DMS53 treated with DMSO at 0.1 percent for 48 hours (cell line): Measurements from ENCODE around the gene HMG20B.
"Not testable (repeated sequence)": the region's sequence is repeated elsewhere in the genome, so short reads cannot be mapped to it uniquely, and the experiment has no call there.

Experiments used
- DNase-seq: peaks from one replicate; lab custom pipeline; 2025; ENCODE audit not compliant: unreplicated experiment; lab: John Stamatoyannopoulos, UW

HMG20B gene

DNA sequence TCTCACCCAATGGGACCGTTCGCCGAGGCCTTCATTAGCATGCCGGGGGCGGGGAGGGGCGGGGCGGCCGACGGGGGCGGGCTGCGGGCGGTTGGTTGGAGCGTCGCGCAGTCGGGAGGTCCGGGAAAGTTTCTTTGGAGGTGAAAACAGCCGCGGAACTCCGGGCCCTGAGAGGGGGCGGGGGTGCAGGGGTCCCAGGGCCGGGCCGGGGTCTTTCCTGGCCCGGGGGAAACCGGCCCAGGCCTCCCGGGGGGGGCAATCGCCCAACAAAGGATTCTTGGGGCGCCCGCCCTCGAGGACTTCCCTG lies at the start of gene HMG20B:
TSS of gene HMG20B (plus strand) at position 90 of the 307 bp plus-strand sequence. CDS start 366 bp downstream, outside the sequence.
- DNase-seq = no peak

DNA sequence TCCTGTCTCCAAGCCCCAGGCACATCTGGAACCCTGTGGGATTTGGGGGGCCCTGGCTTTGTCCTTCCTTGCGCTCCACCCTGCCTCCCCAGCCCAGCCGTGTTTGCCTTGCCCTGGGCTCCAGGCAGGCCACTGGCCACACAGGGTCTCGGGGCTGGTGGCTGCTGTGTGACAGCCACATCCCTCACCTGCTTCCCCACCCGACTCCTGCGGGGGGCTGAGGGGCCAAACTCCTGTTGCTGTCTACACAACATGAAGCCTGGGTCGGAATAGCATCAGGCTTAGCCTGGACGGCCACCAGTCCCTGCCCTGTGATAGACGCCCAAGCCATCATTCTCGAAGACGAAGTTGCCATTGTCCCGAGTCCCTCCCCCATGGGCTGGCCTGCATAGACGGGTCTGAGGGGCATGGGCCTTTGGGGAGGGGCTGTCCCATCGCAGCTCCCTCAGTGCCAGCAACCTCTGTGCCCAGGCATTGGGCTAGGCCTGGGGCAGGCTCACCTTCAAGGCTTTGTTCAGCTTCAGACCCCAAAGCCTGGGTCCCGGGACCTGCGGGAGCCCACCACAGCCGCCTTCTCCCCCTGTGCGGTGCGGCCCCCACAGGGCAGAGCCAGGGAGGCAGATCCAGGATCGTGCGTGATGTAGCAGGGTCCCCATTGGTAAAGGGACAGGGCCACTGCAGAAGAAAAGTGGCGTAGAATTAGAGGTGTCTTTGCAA lies 49.2 kb upstream of the HMG20B start:
- DNase-seq = no peak

DNA sequence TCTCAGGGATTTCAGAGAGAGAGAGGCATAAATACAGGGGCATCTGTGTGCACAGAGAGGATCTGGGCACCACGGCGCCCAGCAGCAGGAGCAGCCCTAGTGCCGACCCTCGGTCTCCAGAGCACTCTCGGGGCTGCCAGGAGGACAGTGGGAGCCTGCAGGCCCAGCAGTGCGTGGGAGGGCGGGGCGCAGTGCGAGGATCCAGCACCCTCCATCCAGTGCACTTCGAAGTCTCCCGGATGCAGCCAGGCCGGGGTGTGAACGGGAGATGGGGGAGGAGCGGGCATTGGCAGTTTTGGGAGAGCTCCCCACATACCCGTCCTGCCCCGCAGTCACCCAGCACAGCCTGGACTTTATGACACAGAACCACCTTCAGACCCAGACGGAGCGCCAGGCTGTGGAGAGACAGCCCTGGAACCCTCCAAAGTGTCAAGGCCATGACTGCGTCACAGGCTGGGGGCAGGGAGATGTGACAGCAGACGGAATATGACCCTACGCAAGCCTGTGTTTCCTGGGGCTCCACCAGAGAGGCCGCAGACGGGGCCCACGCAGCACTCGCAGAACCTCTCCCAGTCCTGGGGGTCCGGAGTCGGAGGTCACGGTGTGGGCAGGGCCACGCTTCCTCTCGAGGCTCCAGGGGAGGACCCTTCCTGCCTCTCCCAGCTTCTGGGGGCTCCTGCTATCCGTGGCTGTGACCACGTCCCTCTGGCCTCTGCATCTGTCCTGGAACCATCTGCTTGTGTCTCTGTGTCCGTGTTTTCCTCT lies 48.5 kb upstream of the HMG20B start:
- DNase-seq = no peak

DNA sequence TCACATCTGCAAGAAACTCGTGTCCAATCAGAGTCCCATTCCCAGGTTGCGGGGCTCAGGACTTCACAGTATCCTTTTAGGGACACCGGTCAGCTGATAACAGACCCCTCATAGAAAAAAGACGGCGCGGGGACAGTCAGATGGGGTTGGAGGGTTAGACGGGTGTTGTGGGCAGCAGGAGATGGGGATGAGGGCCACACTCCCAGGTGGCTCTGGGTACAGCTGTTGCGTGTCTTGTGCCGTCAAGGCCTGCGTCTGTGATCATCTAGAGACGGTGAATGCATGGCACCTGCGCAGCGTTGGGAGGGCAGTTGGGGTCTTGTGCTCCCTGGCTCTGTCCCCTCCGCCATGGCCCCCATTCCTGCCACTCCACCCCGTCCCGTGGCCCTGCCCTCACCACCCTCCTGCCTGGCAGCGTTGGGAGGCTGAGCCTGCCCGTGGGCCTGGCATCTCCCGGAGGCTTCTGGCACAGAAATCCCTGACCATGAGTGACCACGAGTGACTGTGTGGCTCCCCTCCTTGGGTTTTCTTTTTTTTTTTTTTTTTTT lies 47.8 kb upstream of the HMG20B start:
- DNase-seq = no peak

DNA sequence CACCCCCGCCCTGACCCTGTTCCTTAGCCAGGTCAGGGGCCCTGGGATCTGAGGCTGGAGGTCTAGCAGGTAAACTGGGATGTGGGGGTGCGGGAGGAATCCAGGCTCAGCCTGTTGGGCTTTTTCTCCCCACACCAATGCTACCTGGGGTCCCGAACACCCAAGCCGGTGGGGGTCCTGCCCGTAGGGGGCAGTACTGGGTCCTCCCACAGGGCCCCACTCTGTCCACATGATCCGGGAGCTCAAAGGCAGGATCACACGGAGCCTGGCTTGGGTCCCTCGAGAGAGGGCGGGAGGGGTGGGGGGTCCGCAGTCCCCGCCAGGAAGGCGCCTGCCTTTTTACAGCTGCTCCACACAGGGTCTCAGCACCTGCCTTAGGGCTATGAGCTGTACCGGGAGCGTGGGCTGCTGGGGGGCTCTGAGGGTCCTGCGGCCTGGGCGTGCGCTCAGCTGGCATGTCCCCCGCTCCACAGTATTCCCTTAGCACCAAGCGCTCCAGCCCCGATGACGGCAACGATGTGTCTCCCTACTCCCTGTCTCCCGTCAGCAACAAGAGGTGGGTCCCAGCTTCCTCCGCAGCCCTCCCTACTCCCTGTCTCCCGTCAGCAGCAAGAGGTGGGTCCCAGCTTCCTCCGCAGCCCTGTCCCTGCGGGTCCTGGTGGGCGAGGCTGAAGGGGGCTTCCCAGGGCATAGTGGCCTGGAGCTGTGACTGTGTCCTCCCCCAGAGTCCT lies 46.1 kb upstream of the HMG20B start:
- DNase-seq = no peak

DNA sequence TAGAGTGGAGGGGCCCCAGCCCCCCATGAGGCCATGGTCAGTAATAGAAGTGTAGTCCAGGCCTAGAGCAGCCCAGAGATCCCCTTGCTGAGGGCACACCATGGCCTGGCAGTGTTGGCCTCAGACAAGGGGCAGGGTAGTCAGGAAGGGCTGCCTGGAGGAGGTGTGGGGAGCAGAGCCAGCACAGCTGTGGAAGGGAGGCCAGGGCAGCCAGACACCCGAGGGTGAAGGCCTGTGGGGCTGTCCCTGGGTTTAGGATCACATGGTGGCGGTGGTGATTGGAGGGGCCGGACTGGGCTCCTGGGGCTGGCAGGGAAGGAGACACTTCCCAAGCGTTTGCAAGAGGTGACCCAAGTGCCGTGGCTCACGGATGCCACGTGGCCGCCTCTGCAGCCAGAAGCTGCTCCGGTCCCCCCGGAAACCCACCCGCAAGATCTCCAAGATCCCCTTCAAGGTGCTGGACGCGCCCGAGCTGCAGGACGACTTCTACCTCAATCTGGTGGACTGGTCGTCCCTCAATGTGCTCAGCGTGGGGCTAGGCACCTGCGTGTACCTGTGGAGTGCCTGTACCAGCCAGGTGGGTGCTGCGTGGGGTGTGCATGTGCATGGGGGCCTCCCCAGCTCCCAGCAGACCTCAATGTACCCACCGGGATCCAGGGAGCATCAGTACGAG lies 45.4 kb upstream of the HMG20B start:
- no peak for DNase-seq

DNA sequence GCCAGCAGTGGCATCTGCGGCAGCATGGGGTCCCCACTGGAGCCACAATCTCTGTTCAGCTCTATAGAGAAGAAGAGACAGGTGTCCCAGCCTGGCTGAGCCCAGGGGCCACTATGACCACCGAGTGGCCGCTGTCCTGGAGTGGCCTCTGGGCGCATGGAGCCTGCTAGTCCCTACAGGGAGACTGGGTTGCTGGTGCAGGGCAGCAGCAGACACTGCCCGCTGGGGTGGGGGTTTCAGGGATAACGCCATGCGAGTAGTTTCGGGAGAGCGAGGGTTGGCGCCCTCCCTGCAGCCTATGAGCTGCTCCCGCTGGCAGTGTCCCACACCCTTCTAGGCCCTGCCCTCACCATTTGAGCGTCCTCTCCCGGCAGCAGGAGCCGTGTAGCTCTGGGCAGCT lies 44.7 kb upstream of the HMG20B start:
- no peak for DNase-seq

DNA sequence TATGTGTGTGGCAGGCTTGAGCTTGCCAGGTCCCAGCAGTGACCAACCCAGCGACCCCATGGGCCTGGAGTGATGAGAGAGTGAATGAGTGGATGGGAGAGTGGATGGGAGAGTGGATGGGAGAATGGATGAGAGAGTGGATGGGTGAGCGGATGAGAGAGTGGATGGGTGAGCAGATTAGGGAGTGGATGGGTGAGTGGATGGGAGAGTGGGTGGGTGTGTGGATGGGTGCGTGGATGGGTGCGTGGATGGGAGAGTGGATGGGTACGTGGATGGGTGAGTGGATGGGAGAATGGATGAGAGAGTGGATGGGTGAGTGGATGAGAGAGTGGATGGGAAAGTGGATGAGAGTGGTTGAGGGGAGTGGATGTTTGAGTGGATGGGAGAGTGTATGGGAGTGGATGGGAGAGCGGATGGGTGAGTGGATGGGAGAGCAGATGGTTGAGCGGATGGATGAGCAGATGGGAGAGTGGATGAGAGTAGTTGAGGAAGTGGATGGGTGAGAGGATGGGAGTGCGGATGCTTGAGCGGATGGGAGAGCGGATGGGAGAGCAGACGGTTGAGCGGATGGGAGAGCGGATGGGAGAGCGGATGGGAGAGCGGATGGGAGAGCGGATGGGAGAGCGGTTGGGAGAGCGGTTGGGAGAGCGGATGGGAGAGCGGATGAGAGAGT lies 44.1 kb upstream of the HMG20B start:
- no peak for DNase-seq

DNA sequence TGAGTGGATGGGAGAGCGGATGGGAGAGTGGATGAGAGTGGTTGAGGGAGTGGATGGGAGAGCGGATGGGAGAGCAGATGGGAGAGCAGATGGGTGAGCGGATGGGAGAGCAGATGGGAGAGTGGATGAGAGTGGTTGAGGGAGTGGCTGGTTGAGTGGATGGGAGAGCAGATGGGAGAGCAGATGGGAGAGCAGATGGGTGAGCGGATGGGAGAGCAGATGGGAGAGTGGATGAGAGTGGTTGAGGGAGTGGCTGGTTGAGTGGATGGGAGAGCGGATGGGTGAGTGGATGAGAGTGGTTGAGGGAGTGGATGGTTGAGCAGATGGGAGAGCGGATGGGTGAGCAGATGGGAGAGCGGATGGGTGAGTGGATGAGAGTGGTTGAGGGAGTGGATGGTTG lies 43.4 kb upstream of the HMG20B start:
- DNase-seq = not testable (repeated sequence)

DNA sequence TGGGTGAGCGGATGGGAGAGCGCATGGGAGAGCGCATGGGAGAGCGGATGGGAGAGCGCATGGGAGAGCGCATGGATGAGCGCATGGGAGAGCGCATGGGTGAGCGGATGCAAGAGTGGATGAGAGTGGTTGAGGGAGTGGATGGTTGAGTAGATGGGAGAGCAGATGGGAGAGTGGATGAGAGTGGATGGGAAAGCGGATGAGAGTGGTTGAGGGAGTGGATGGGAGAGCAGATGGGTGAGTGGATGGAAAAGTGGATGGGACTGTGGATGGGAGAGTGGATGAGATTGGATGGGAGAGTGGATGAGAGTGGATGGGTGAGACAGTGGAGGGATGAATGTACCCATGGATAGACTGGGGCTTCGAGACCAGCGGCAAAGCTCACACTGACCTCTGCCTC lies 42.4 kb upstream of the HMG20B start:
- DNase-seq = no peak

DNA sequence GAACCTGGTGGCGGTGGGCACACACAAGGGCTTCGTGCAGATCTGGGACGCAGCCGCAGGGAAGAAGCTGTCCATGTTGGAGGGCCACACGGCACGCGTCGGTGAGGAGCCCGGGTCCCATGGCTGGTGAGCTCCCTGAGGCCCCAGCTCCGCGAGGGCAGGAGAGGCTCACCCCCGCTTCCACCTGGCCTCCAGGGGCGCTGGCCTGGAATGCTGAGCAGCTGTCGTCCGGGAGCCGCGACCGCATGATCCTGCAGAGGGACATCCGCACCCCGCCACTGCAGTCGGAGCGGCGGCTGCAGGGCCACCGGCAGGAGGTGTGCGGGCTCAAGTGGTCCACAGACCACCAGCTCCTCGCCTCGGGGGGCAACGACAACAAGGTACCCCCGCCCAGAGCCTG lies 41.0 kb upstream of the HMG20B start:
- no peak for DNase-seq

DNA sequence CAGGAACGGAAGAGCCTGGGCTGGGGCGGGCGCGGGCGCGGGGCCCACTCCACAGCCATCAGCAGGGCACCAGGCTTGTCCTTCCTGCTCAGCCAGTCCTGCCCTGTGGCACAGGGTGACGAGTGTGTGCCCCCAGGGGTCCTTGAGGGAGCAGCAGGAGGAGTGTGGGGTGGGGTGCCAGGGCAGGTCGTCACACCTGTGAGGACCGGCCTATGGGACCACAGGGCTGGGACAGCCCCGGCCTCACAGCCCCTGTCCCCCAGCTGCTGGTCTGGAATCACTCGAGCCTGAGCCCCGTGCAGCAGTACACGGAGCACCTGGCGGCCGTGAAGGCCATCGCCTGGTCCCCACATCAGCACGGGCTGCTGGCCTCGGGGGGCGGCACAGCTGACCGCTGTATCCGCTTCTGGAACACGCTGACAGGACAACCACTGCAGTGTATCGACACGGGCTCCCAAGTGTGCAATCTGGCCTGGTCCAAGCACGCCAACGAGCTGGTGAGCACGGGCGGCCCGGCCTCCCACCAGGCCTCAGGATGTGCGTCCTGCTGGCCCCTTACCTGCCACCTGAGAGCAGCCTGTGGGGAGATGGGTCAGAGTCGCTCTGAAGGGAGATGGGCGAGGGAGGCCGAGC lies 40.5 kb upstream of the HMG20B start:
- no peak for DNase-seq

DNA sequence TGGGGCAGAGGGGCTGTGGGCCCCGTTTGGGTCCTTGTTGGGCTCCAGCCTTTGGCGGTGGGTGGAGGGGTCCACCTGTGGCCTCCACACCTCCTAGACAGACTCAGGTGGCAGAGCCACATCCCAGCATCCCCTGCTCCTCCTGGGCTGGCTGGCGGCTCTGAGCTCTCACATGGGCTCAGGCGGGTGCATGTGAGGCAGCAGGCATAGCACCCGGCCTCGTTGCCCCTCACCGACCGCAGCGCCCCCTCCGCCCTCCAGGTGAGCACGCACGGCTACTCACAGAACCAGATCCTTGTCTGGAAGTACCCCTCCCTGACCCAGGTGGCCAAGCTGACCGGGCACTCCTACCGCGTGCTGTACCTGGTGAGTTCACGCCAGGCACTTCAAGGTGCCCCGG lies 39.7 kb upstream of the HMG20B start:
- DNase-seq = no peak

DNA sequence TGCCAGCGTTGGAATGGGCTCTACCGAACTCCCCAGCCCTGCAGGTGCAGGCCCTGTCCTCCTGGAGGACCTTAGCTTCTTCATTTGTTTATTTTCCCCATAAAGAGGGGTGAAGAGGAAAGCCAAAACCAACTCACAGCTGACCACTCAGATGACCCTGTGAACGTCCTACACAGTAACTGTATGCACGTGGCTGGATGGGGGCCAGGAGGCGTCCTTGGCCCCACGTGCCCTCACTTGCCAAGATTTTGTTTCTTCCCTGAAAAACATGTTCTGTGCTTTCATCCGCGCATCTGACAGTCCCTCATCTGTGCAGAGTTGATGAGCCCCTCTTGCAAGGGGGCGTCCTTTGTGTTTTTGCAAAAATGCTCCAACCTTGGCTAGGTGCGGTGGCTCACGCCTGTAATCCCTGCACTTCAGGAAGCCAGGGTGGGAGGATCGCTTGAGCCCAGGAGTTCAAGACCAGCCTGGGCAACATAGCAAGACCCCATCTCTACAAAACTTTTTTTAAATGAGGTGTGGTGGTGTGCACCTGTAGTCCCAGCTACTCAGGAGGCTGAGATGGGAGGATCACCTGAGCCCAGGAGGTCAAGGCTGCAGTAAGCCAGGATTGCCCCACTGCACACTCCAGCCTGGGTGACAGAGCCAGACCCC lies 39.1 kb upstream of the HMG20B start:
- no peak for DNase-seq

DNA sequence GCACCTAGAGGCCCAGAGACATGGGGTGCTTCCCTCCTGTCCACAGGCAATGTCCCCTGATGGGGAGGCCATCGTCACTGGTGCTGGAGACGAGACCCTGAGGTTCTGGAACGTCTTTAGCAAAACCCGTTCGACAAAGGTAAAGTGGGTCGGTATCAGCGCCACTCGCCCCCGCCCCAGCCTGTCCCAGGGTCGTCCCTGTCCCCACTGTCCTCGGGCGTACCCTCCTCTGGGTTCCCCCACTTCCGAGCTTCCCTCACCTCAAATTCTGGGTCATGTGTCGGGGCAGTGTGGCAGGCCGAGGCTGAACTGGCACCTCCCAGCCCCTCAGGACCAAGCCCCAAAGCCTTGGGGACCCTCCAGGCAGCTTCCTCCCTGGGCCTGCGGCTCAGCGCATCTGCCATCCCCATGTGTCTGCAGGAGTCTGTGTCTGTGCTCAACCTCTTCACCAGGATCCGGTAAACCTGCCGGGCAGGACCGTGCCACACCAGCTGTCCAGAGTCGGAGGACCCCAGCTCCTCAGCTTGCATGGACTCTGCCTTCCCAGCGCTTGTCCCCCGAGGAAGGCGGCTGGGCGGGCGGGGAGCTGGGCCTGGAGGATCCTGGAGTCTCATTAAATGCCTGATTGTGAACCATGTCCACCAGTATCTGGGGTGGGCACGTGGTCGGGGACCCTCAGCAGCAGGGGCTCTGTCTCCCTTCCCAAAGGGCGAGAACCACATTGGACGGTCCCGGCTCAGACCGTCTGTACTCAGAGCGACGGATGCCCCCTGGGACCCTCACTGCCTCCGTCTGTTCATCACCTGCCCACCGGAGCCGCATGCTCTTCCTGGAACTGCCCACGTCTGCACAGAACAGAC lies 38.1 kb upstream of the HMG20B start:
- no peak for DNase-seq

DNA sequence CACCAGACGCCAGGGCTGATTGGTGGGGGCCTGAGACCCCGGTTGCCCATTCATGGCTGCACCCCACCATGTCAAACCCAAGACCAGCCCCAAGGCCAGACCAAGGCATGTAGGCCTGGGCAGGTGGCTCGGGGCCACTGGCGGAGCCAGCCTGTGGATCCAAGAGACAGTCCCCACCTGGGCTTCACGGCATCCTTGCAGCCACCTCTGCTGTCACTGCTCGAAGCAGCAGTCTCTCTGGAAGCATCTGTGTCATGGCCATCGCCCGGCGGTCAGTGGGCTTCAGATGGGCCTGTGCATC lies 37.6 kb upstream of the HMG20B start:
- DNase-seq = no peak

DNA sequence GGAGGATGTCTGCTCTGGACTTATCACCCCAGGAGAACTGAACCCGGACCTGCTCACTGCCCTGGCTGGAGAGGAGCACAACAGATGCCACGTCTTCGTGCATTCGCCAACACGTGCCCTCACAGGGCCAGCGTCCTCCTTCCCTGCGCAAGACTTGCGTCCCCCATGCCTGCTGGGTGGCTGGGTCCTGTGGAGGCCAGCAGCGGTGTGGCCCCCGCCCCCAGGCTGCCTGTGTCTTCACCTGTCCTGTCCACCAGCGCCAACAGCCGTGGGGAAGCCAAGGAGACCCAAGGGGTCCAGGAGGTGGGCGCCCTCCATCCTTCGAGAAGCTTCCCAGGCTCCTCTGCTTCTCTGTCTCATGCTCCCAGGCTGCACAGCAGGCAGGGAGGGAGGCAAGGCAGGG lies 37.2 kb upstream of the HMG20B start:
- no peak for DNase-seq

DNA sequence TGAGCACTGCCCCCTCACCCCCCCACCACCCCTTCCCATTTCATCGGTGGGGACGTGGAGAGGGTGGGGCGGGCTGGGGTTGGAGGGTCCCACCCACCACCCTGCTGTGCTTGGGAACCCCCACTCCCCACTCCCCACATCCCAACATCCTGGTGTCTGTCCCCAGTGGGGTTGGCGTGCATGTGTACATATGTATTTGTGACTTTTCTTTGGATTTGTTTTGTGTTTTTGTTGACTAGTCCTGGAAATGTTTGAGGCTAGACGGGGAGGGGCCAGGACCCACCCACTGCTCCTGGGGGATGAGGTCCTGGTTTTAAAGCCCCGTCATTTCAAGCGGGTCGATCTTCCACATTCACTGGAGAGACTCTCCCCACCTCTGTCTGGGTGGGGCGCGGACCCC lies 36.8 kb upstream of the HMG20B start:
- no peak for DNase-seq
